GM12878 (cell line): ENCODE data around the gene NKAIN2. TPM values are rescaled to one million over a fixed set of nuclear protein-coding genes. Genes with fewer than 3 reads are reported as not detected.

Source experiments
- ATAC-seq: fragments of 200-7000 bp; cut with Tn5 transposase; 3 replicates; pipeline ENCODE4 v1.9.1; 2020; ENCODE audit warnings: mild to moderate bottlenecking, moderate library complexity
- BruUV-seq: library from RNA; stranded (reverse); fragments of 400-500 nt; replicated peaks from 2 replicates; lab custom pipeline; 2021; lab: Mats Ljungman, UMichigan
- CTCF ChIA-PET: fragments of 300-600 bp; sonication (Branson Sonifier 250); formaldehyde crosslinking; extraction: SDS; loops from one replicate; lab custom pipeline; 2021; ENCODE audit warnings: inconsistent platforms; lab: Yijun Ruan, JAX
- POLR2A ChIA-PET: fragments of 350-600 bp; formaldehyde crosslinking; extraction: SDS; loops from one replicate; lab custom pipeline; 2021; ENCODE audit warnings: inconsistent platforms; lab: Charles Lee
- RAD21 ChIA-PET: fragments of 300-600 bp; sonication (Branson Sonifier 250); formaldehyde crosslinking; loops from one replicate; lab custom pipeline; 2023; ENCODE audit warnings: antibody characterized with exemption; ENCODE audit not compliant: unreplicated experiment; lab: Charles Lee
- SMC1A ChIA-PET: fragments of 300-600 bp; sonication (Branson Sonifier 250); formaldehyde crosslinking; loops from one replicate; lab custom pipeline; 2023; ENCODE audit not compliant: unreplicated experiment, uncharacterized antibody; lab: Charles Lee
- DNase-seq: peaks from one replicate; pipeline ENCODE4 v3.0.0-alpha.2; 2011; ENCODE audit warnings: low read depth, low spot score
- FAIRE-seq: peaks from 3 replicates; lab custom pipeline; 2011; peaks lifted over from hg19 to GRCh38; lab: Jason Lieb, UNC
- H2AFZ ChIP-seq: 2 replicates; pipeline ENCODE4 v1.6.0; 2011; ENCODE audit warnings: low read depth, low read length, control low read depth; ENCODE audit not compliant: control insufficient read depth
- H3K27ac ChIP-seq: 2 replicates; pipeline ENCODE4 v1.5.1; 2011; ENCODE audit warnings: control low read depth; ENCODE audit not compliant: control insufficient read depth, insufficient read depth
- H3K27me3 ChIP-seq, 2 experiments: replicated peaks in 1 of 2; 2 replicates each; pipeline versions ENCODE4 v1.6.0 to v1.6.1; 2011; ENCODE audit warnings: low read length in 1 of 2; ENCODE audit not compliant: control insufficient read depth in 2 of 2, insufficient read depth in 2 of 2
- H3K36me3 ChIP-seq, 2 experiments: 2 replicates each; pipeline ENCODE4 v1.5.1; 2011; ENCODE audit warnings: low read length in 1 of 2; ENCODE audit not compliant: control insufficient read depth in 2 of 2, insufficient read depth in 2 of 2
- H3K4me1 ChIP-seq: 2 replicates; pipeline ENCODE4 v1.6.1; 2011; ENCODE audit warnings: mild to moderate bottlenecking, low read length, moderate library complexity, mixed read lengths; ENCODE audit not compliant: control insufficient read depth, insufficient read depth
- H3K4me2 ChIP-seq: 2 replicates; pipeline ENCODE4 v1.6.0; 2011; ENCODE audit warnings: control low read depth; ENCODE audit not compliant: control insufficient read depth, insufficient read depth
- H3K4me3 ChIP-seq: fragments of 200-600 bp; sonication (generic); 2 replicates; pipeline ENCODE4 v1.5.1; 2016
- H3K79me2 ChIP-seq: 2 replicates; pipeline ENCODE4 v1.6.0; 2011; ENCODE audit warnings: low read length; ENCODE audit not compliant: control insufficient read depth, insufficient read depth
- H3K9ac ChIP-seq: 2 replicates; pipeline ENCODE4 v1.8.0; 2011; ENCODE audit warnings: low read length, control low read depth, mixed read lengths; ENCODE audit not compliant: control insufficient read depth, insufficient read depth
- H3K9me3 ChIP-seq: replicated peaks from 3 replicates; pipeline ENCODE4 v1.5.1; 2011; ENCODE audit warnings: mild to moderate bottlenecking, low read length; ENCODE audit not compliant: control insufficient read depth, insufficient read depth
- H4K20me1 ChIP-seq: 2 replicates; pipeline ENCODE4 v1.6.0; 2011; ENCODE audit not compliant: control insufficient read depth, insufficient read depth
- ASH2L ChIP-seq: fragments of 300-600, 200-600 bp; sonication (generic); IDR thresholded peaks from 2 replicates; pipeline ENCODE4 v1.6.1; 2017; ENCODE audit warnings: low read depth, mild to moderate bottlenecking, borderline replicate concordance
- CHD4 ChIP-seq: fragments of 200-600 bp; sonication (generic); IDR thresholded peaks from 2 replicates; pipeline ENCODE4 v1.6.1; 2016; ENCODE audit warnings: mild to moderate bottlenecking
- CREB1 ChIP-seq: IDR thresholded peaks from 2 replicates; pipeline ENCODE4 v1.6.1; 2012; ENCODE audit warnings: low read depth, mild to moderate bottlenecking, inconsistent platforms
- E2F8 ChIP-seq: fragments of 450-650 bp; IDR thresholded peaks from 2 replicates; pipeline ENCODE4 v1.6.1; 2018; ENCODE audit warnings: mild to moderate bottlenecking, low read depth, moderate library complexity; ENCODE audit not compliant: partially characterized antibody
- FOXM1 ChIP-seq: IDR thresholded peaks from 2 replicates; pipeline ENCODE4 v1.6.1; 2012; ENCODE audit warnings: low read depth, mild to moderate bottlenecking, inconsistent platforms, low read length, moderate library complexity
- MTA2 ChIP-seq: fragments of 450-650 bp; IDR thresholded peaks from 2 replicates; pipeline ENCODE4 v1.6.1; 2016; ENCODE audit warnings: low read depth, mild to moderate bottlenecking, moderate library complexity
- MYB ChIP-seq: fragments of 150-350 bp; IDR thresholded peaks from 2 replicates; pipeline ENCODE4 v1.6.1; 2014; ENCODE audit warnings: mild to moderate bottlenecking, low read depth, low read length, borderline replicate concordance
- NKRF ChIP-seq: fragments of 450-650 bp; conservative IDR thresholded peaks from 2 replicates; pipeline ENCODE4 v1.6.1; 2017; ENCODE audit warnings: mild to moderate bottlenecking, moderate library complexity
- PAX5 ChIP-seq: IDR thresholded peaks from 2 replicates; pipeline ENCODE4 v1.6.1; 2011; ENCODE audit warnings: low read depth, low read length, borderline replicate concordance
- POLR2AphosphoS2 ChIP-seq: IDR thresholded peaks from 2 replicates; pipeline ENCODE4 v1.6.1; 2011; ENCODE audit warnings: low read depth, mild to moderate bottlenecking, low read length, improper control_type of control experiment, moderate library complexity
- RCOR1 ChIP-seq: conservative IDR thresholded peaks from 2 replicates; pipeline ENCODE4 v1.6.1; 2012; ENCODE audit warnings: low read depth, low read length, improper control_type of control experiment
- SMAD1 ChIP-seq: fragments of 450-650 bp; IDR thresholded peaks from 2 replicates; pipeline ENCODE4 v1.6.1; 2018; ENCODE audit warnings: mild to moderate bottlenecking, low read depth; ENCODE audit not compliant: partially characterized antibody
- TCF3 ChIP-seq: IDR thresholded peaks from 2 replicates; pipeline ENCODE4 v1.6.1; 2012; ENCODE audit warnings: low read depth, mild to moderate bottlenecking, low read length, borderline replicate concordance; ENCODE audit not compliant: insufficient read depth
- YY1 ChIP-seq: IDR thresholded peaks from 2 replicates; pipeline ENCODE4 v1.6.1; 2011; ENCODE audit warnings: low read depth, mild to moderate bottlenecking, low read length
- ZBTB33 ChIP-seq: fragments of 450-650 bp; IDR thresholded peaks from 2 replicates; pipeline ENCODE4 v1.6.1; 2017; ENCODE audit warnings: mild to moderate bottlenecking
- WGBS: methylation state at CpG from one replicate; pipeline ENCODE4 v1.1.6; 2016; ENCODE audit warnings: low lambda C conversion rate; ENCODE audit not compliant: insufficient replicate concordance, insufficient coverage; ENCODE audit errors: missing lambda C conversion rate; 5-methylcytosine and 5-hydroxymethylcytosine counted together
- in situ Hi-C: fragments of 300-500 bp; cut with MboI; formaldehyde crosslinking; loops from 9 replicates; pipeline ENCODE4 v1.14.3; 2018; ENCODE audit warnings: mixed read lengths
- intact Hi-C: fragments of 100-400 bp; cut with micrococcal nuclease; formaldehyde crosslinking; loops from one replicate; pipeline ENCODE4 v1.14.2; 2022; ENCODE audit not compliant: unreplicated experiment
- polyA plus RNA-seq, 11 experiments: library from polyadenylated mRNA; depleted of rRNA in 4 of 11; unstranded in 6 of 11; stranded (reverse) in 5 of 11; fragments of >200 nt; fragmentation: Nextera tagmentation in 4 of 11; fragmentation: Illumina TruSeq in 1 of 11; extraction: Ambion mirVana in 4 of 11; extraction: Trizol in 1 of 11; gene quantifications; 1 replicate in 1 of 11; 2 replicates in 10 of 11; pipeline versions ENCODE4 v1.2.1 to v1.2.3, GENCODE V29; 2011 to 2016; ENCODE audit warnings: inconsistent platforms in 2 of 11, missing spikeins in 2 of 11, low read depth in 1 of 11
- total RNA-seq, 4 experiments: library from RNA; depleted of rRNA in 3 of 4; stranded (reverse); fragments of >200 nt in 3 of 4; fragmentation: Illumina TruSeq in 1 of 4; extraction: Trizol in 1 of 4; gene quantifications; 2 replicates each; pipeline versions ENCODE4 v1.2.1 to v1.2.3, GENCODE V29; 2013 to 2021

The NKAIN2 gene
- total and polyA plus RNA-seq, 10 of the 15 experiments (the other 5 are each of a cell fraction or from before 2014, with no cell fraction given), result not detected

GRCh38 chr6:124487623-124488431, 684.2 kb downstream of the NKAIN2 start (continued):
- no peak for TF ChIP-seq E2F8

GRCh38 chr6:124490122-124490521, 686.5 kb downstream of the NKAIN2 start:
- no peak overlapping the region for H2AFZ ChIP-seq
- ChIA-PET SMC1A (no interaction called here), POLR2A (no interaction called here), CTCF (no interaction called here), RAD21 (no interaction called here)
- no peak for FAIRE-seq
- no peak for DNase-seq
- H4K20me1 ChIP-seq, result no peaks in the 10 kb centered on the region
- ATAC-seq, result no peak
- no peaks in the 10 kb centered on the region for H3K9me3 ChIP-seq
- no peak for TF ChIP-seq YY1
- TF ChIP-seq FOXM1, result no peak
- TF ChIP-seq MYB, result no peak
- TF ChIP-seq SMAD1, result no peak
- TF ChIP-seq TCF3, result no peak
- TF ChIP-seq RCOR1, result no peak
- TF ChIP-seq ZBTB33, result no peak
- no peak for TF ChIP-seq NKRF
- TF ChIP-seq CHD4, result no peak
- no peak for TF ChIP-seq PAX5
- TF ChIP-seq MTA2, result no peak
- no peak for TF ChIP-seq CREB1
- no peak for TF ChIP-seq ASH2L
- no peak for TF ChIP-seq POLR2AphosphoS2
- no peak overlapping the region for H3K27ac ChIP-seq
- in situ Hi-C loops (no loop called here), intact Hi-C loops (no loop called here)
- no peaks in the 10 kb centered on the region for H3K36me3 ChIP-seq
- WGBS, result 0% methylated on average over 1 of the region's 1 CpG
- H3K4me1 ChIP-seq, result no peaks in the 10 kb centered on the region
- H3K4me3 ChIP-seq, result no peak overlapping the region
- H3K9ac ChIP-seq, result no peak overlapping the region
- no peak overlapping the region for H3K4me2 ChIP-seq
- no peaks in the 10 kb centered on the region for H3K79me2 ChIP-seq
- H3K27me3 ChIP-seq, result no peaks in the 10 kb centered on the region
- no TSS peak for BruUV-seq
